Fibroblast of pulmonary artery (primary cell): Measurements from ENCODE around the gene TP53RK.
A peak's percentile ranks its signal among the peaks of the same experiment; 100 is the strongest.

ENCODE experiments used
- DNase-seq: peaks from one replicate; pipeline ENCODE4 v3.0.0-alpha.2; 2010; ENCODE audit warnings: low read depth
- H3K4me3 ChIP-seq: replicated peaks from 2 replicates; pipeline ENCODE4 v1.5.1; 2011; ENCODE audit warnings: low read depth, mild to moderate bottlenecking, control low read depth, low read length, moderate library complexity
- CTCF ChIP-seq: IDR thresholded peaks from 2 replicates; pipeline ENCODE4 v1.5.1; 2011; ENCODE audit warnings: mild to moderate bottlenecking, control low read depth, low read length, inconsistent platforms; ENCODE audit errors: missing control alignments

Gene TP53RK

DNA sequence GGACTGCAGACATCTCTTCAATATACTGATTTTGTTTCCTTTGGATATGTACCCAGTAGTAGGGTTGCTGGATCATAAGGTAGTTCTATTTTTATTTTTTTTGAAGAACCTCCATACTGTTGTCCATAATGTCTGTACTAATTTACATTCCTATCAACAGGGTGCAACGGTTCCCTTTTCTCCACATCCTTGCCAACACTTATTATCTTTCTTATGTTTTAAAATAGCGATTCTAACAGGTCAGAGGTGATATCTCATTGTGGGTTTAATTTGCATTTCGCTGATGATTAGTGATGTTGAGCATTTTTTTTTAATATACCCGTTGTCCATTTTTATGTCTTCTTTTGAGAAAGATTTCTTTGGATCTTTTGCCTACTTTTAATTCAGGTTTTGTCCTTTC is 2.0 kb upstream of the TP53RK start:
- H3K4me3 ChIP-seq = no peak overlapping the region
- DNase-seq = no peak
- no peak for TF ChIP-seq CTCF

GRCh38 chr20:46690219-46691106 is 1.2 kb upstream of the TP53RK start:
- no peak for DNase-seq
- TF ChIP-seq CTCF = no peak
- peak overlapping the region; percentile 77 for H3K4me3 ChIP-seq

DNA sequence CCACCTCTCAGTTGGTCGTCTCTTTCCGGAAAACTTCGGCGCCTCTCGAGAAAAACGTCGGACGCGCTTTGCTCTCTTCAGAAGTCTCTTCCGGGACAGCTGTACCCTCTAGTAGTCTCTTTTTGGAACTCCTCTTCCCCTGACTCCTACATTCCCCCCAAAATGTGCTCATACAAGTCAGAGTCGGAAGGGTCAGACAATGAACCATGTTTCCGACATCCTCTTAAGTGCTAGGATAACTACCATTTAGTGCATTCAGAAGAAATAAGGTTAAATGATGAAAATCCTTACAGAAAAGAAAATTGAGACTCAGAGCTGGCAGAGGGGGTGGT is 476 bp upstream of the TP53RK start:
- TF ChIP-seq CTCF = no peak
- no peak for DNase-seq
- H3K4me3 ChIP-seq = peak overlapping the region; percentile 77

- TF ChIP-seq CTCF = no peak
- DNase-seq = peak; percentile 60
Observed at GRCh38 chr20:46688151-46689081, 828 bp downstream of the TP53RK start.

GRCh38 chr20:46683939-46684750 is 5.1 kb downstream of the TP53RK start:
- peak; percentile 72 for DNase-seq
- peak overlapping the region; percentile 60 for H3K4me3 ChIP-seq

More at GRCh38 chr20:46688151-46689081, 828 bp downstream of the TP53RK start:
- peak overlapping the region; percentile 77 for H3K4me3 ChIP-seq

More at GRCh38 chr20:46683939-46684750, 5.1 kb downstream of the TP53RK start:
- TF ChIP-seq CTCF = no peak
